ENCODE data around the gene HS3ST3A1. TPM values are rescaled to one million over a fixed set of nuclear protein-coding genes. Genes with fewer than 3 reads are reported as not detected.

The HS3ST3A1 gene
- total RNA-seq, 1 experiment from 2014 or later, result not detected

DNA sequence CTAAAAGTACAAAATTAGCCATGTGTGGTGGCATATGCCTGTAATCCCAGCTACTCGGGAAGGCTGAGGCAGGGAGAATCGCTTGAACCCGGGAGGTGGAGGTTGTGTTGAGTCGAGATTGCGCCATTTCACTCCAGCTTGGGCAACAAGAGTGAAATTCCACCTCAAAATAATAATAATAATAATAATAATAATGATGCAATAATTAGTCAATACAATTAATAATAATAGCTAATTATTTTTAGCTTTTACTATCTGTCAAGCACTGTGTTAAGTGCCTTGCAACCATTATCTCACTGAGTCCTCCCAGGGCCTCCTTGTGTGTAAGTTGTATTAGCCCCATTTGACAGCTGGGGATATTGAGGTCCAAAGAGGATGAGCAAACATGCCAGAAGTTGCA lies 14.3 kb upstream of the HS3ST3A1 start:
- CTCF ChIA-PET, result no interaction called here

DNA sequence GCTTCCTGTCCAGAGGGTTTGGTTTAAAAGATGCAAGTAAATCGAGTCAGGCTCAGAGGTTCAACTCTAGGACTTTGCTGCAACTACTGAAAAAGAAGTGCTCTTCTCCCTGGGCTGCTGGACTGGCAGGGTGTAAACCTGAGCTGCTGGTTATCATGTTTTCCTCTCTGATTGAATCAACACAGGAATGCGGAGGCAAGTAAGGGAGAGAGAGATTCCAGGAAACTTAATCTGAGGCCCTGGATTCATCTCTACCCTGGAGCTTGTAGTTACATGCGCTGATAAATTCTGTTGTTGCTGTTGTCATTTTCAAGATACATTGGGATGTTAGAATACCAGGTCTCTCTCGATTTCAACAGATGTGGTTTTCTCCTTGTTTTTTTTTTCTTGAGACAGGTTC lies 8.2 kb upstream of the HS3ST3A1 start:
- H3K27ac Mint-ChIP-seq (ENCODE audit: unreplicated experiment), result no peak overlapping the region
- no peak overlapping the region for H3K4me3 Mint-ChIP-seq (ENCODE audit: unreplicated experiment)
- no peaks in the 10 kb centered on the region for H3K36me3 Mint-ChIP-seq (ENCODE audit: insufficient read depth, unreplicated experiment)
- no peaks in the 10 kb centered on the region for H3K9me3 ChIP-seq
- H3K27me3 Mint-ChIP-seq (ENCODE audit: insufficient read depth, unreplicated experiment), result no peaks in the 10 kb centered on the region
- DNase-seq, result no peak
- ChIA-PET POLR2A (interaction anchor here (0.7 kb wide), 1 partner anchor 644 kb away, joined by 3 read pairs; no protein-coding TSS in a partner anchor), CTCF (interaction anchor here (0.6 to 0.7 kb wide), 2 partner anchors 234 to 257 kb away, joined by 3 to 6 read pairs; no protein-coding TSS in a partner anchor)
- BruUV-seq (replicated peaks), result no TSS peak
- H3K27me3 ChIP-seq (replicated peaks; ENCODE audit: control insufficient read depth, insufficient read depth, low read length), result no peaks in the 10 kb centered on the region
- H3K4me3 ChIP-seq (ENCODE audit: low read depth, low read length), result no peak overlapping the region
- TF ChIP-seq, protein P1, sequence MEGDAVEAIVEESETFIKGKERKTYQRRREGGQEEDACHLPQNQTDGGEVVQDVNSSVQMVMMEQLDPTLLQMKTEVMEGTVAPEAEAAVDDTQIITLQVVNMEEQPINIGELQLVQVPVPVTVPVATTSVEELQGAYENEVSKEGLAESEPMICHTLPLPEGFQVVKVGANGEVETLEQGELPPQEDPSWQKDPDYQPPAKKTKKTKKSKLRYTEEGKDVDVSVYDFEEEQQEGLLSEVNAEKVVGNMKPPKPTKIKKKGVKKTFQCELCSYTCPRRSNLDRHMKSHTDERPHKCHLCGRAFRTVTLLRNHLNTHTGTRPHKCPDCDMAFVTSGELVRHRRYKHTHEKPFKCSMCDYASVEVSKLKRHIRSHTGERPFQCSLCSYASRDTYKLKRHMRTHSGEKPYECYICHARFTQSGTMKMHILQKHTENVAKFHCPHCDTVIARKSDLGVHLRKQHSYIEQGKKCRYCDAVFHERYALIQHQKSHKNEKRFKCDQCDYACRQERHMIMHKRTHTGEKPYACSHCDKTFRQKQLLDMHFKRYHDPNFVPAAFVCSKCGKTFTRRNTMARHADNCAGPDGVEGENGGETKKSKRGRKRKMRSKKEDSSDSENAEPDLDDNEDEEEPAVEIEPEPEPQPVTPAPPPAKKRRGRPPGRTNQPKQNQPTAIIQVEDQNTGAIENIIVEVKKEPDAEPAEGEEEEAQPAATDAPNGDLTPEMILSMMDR (IDR thresholded peaks at IDR 0.05; ENCODE audit: insufficient read depth in 1 of 2, low read depth in 1 of 2, low read length in 1 of 2, severe bottlenecking in 1 of 2, unreplicated experiment in 1 of 2), result no peak
- no peaks in the 10 kb centered on the region for H3K4me1 ChIP-seq
- no peaks in the 10 kb centered on the region for H3K36me3 ChIP-seq (ENCODE audit: control insufficient read depth, insufficient read depth, low read length)
- H3K9me3 Mint-ChIP-seq (ENCODE audit: unreplicated experiment), result no peaks in the 10 kb centered on the region
- intact Hi-C loops (cut with micrococcal nuclease; ENCODE audit: unreplicated experiment), result no loop called here
- H3K4me1 Mint-ChIP-seq (ENCODE audit: low read depth, unreplicated experiment), result no peaks in the 10 kb centered on the region

More for the DNA sequence above, 14.3 kb upstream of the HS3ST3A1 start:
- intact Hi-C loops (cut with micrococcal nuclease; ENCODE audit: unreplicated experiment), result no loop called here
- BruUV-seq (replicated peaks), result no TSS peak
- Mint-ChIP-seq H3K4me1 (ENCODE audit: low read depth, unreplicated experiment) (no peaks in the 10 kb centered on the region), H3K36me3 (ENCODE audit: insufficient read depth, unreplicated experiment) (no peaks in the 10 kb centered on the region), H3K9me3 (ENCODE audit: unreplicated experiment) (no peaks in the 10 kb centered on the region), H3K27me3 (ENCODE audit: insufficient read depth, unreplicated experiment) (no peaks in the 10 kb centered on the region), H3K4me3 (ENCODE audit: unreplicated experiment) (no peak overlapping the region), H3K27ac (ENCODE audit: unreplicated experiment) (no peak overlapping the region)
- no peaks in the 10 kb centered on the region for H3K36me3 ChIP-seq (ENCODE audit: control insufficient read depth, insufficient read depth, low read length)
- no peaks in the 10 kb centered on the region for H3K27me3 ChIP-seq (replicated peaks; ENCODE audit: control insufficient read depth, insufficient read depth, low read length)
- H3K4me1 ChIP-seq, result no peaks in the 10 kb centered on the region
- H3K4me3 ChIP-seq (ENCODE audit: low read depth, low read length), result no peak overlapping the region
- TF ChIP-seq, protein P1 (IDR thresholded peaks at IDR 0.05; ENCODE audit: insufficient read depth in 1 of 2, low read depth in 1 of 2, low read length in 1 of 2, severe bottlenecking in 1 of 2, unreplicated experiment in 1 of 2), result no peak
- POLR2A ChIA-PET, result no interaction called here
- no peak for DNase-seq
- H3K9me3 ChIP-seq, result no peaks in the 10 kb centered on the region

DNA sequence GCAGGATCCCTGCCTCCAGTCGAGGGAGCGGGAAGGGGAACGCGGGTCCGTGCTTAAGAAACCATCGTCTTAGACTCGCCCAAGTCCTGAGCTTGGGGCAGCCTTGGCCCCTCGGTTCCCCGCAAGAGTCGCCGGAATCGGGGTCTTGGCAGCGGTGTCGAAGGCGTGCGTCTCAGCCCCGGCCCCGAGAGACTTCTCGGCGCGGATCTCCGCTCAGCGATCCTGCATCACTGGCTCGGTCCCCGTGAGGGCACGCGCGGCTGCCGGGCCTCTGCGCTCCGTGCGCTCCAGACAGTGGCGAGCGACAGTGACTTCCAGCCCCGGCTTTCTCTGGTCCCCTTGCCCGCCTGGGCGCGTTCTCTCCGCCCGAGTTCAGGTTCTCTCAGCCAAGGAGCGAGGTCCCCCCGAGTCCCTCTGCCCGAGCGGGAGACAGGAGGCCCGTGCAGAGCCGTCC lies 380 bp downstream of the HS3ST3A1 start:
- H3K9me3 ChIP-seq, result no peaks in the 10 kb centered on the region
- no peaks in the 10 kb centered on the region for H3K27me3 Mint-ChIP-seq (ENCODE audit: insufficient read depth, unreplicated experiment)
- no peak for DNase-seq
- H3K4me1 ChIP-seq, result no peaks in the 10 kb centered on the region
- H3K27ac Mint-ChIP-seq (ENCODE audit: unreplicated experiment), result no peak overlapping the region
- no peak overlapping the region for H3K4me3 Mint-ChIP-seq (ENCODE audit: unreplicated experiment)
- H3K9me3 Mint-ChIP-seq (ENCODE audit: unreplicated experiment), result no peaks in the 10 kb centered on the region
- POLR2A ChIA-PET, result no interaction called here
- H3K27me3 ChIP-seq (replicated peaks; ENCODE audit: control insufficient read depth, insufficient read depth, low read length), result no peaks in the 10 kb centered on the region
- CTCF ChIA-PET, result no interaction called here
- intact Hi-C loops (cut with micrococcal nuclease; ENCODE audit: unreplicated experiment), result no loop called here
- H3K4me3 ChIP-seq (ENCODE audit: low read depth, low read length), result no peak overlapping the region
- TF ChIP-seq, protein P1 (IDR thresholded peaks at IDR 0.05; ENCODE audit: insufficient read depth in 1 of 2, low read depth in 1 of 2, low read length in 1 of 2, severe bottlenecking in 1 of 2, unreplicated experiment in 1 of 2), result no peak
- H3K4me1 Mint-ChIP-seq (ENCODE audit: low read depth, unreplicated experiment), result no peaks in the 10 kb centered on the region
- H3K36me3 Mint-ChIP-seq (ENCODE audit: insufficient read depth, unreplicated experiment), result no peaks in the 10 kb centered on the region
- no TSS peak for BruUV-seq (replicated peaks)
- no peaks in the 10 kb centered on the region for H3K36me3 ChIP-seq (ENCODE audit: control insufficient read depth, insufficient read depth, low read length)

Measured in Caco-2 (cell line).